ENCODE data around the gene PPP3CA. TPM values are rescaled to one million over a fixed set of nuclear protein-coding genes. Genes with fewer than 3 reads are reported as not detected.

The PPP3CA gene
- total and polyA plus RNA-seq, 2 of the 13 experiments (the other 11 are each of a cell fraction or from before 2014, with no cell fraction given) = 4.8 to 13.2 TPM

DNA sequence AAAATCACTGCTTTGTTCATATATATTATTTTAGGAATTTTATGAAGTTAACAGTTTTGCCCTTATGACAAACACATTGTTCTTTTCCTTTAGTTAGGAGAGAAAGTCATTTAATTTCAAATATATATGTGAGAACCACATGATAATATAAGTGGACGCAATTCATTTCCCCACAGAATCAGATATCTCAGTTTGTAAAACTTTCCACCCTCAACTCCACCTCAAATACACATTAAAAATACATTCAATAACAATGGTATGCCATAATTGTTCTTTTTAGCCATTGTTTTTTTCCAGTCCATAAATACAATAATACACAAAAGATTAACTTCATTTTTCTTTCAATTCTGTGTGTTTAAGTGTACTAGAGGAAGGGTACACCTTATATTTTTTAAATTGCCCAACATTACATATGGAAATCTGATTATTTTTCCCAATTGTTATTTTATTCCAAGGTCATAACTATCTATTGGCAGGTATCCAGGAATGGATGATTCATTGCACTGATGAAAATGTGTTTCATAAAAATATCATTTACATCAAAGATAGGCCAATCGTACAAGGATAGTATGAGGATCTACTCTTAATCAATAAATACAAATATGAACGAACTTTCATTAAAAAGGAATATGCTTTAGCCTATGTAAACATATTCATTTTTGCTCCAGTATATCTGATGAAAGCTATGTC is 125.0 kb downstream of the PPP3CA start:
- no peak for ATAC-seq
- no peak overlapping the region for H3K9ac ChIP-seq (ENCODE audit: insufficient read depth, low read depth, low read length)
- no TSS peak for BruUV-seq (replicated peaks)
- ChIA-PET CTCF (ENCODE audit: low intra/inter-chr PET ratio, low total read pairs) (no interaction called here), POLR2A (no interaction called here)
- no peaks in the 10 kb centered on the region for H3K9me3 ChIP-seq (ENCODE audit: low read length)
- H3K27ac ChIP-seq (ENCODE audit: extremely low read length, insufficient read depth, low read length) = no peak overlapping the region
- 92% methylated on average over 3 of the region's 3 CpGs for WGBS (ENCODE audit: low lambda C conversion rate)
- H3K27me3 ChIP-seq (ENCODE audit: control insufficient read depth in 1 of 2, insufficient read depth in 2 of 2, low read length in 2 of 2) = no peaks in the 10 kb centered on the region
- FAIRE-seq = no peak
- H3K79me2 ChIP-seq (ENCODE audit: insufficient read depth, low read length) = peaks cover 4% of the 10 kb centered on the region
- no peak overlapping the region for H3K4me2 ChIP-seq (ENCODE audit: low read depth, low read length)
- no peak overlapping the region; a peak in 1 of 6 replicates for H3K4me3 ChIP-seq (replicated peaks in 1 of 3; ENCODE audit: insufficient read depth in 1 of 3, low read depth in 2 of 3, low read length in 3 of 3)
- H3K36me3 ChIP-seq (replicated peaks in 1 of 2; ENCODE audit: control insufficient read depth in 1 of 2, insufficient read depth in 2 of 2, low read length in 2 of 2) = no peaks in the 10 kb centered on the region
- intact Hi-C loops (cut with micrococcal nuclease; ENCODE audit: unreplicated experiment) (no loop called here), in situ Hi-C loops (cut with HindIII; ENCODE audit: extremely low pct_ligation_motif_present, low pct_unique_long_range_greater_than_20kb) (no loop called here)
- H3K4me1 ChIP-seq (ENCODE audit: insufficient read depth, low read length) = no peaks in the 10 kb centered on the region
- no peaks in the 10 kb centered on the region for H4K20me1 ChIP-seq (ENCODE audit: insufficient read depth, low read length)
- H2AFZ ChIP-seq (ENCODE audit: low read length) = no peak overlapping the region
- no peak for DNase-seq (ENCODE audit: low spot score)
- TF ChIP-seq KMT2B (CRISPR knock-in tag; IDR thresholded peaks at IDR 0.05) = no peak
- no peak for TF ChIP-seq EZH2 (conservative IDR thresholded peaks at IDR 0.05; ENCODE audit: low read depth, low read length)
- no peak for TF ChIP-seq NAIF1 (CRISPR knock-in tag; IDR thresholded peaks at IDR 0.05; ENCODE audit: borderline replicate concordance)
- TF ChIP-seq HBP1 (CRISPR knock-in tag; IDR thresholded peaks at IDR 0.05; ENCODE audit: low read depth) = no peak
- TF ChIP-seq ZNF329 (CRISPR knock-in tag; IDR thresholded peaks at IDR 0.05; ENCODE audit: low read depth) = no peak
- TF ChIP-seq, protein P1, sequence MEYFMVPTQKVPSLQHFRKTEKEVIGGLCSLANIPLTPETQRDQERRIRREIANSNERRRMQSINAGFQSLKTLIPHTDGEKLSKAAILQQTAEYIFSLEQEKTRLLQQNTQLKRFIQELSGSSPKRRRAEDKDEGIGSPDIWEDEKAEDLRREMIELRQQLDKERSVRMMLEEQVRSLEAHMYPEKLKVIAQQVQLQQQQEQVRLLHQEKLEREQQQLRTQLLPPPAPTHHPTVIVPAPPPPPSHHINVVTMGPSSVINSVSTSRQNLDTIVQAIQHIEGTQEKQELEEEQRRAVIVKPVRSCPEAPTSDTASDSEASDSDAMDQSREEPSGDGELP (IDR thresholded peaks at IDR 0.05; ENCODE audit: borderline replicate concordance, low read depth) = no peak
- no peak for TF ChIP-seq ZNF460 (CRISPR knock-in tag; IDR thresholded peaks at IDR 0.05; ENCODE audit: borderline replicate concordance)
- TF ChIP-seq ZNF142 (CRISPR knock-in tag; IDR thresholded peaks at IDR 0.05) = no peak
- TF ChIP-seq CREB1 (IDR thresholded peaks at IDR 0.05) = no peak
- no peak for TF ChIP-seq CREB1 (CRISPR knock-in tag; IDR thresholded peaks at IDR 0.05)
- no peak for TF ChIP-seq DR1 (CRISPR knock-in tag; IDR thresholded peaks at IDR 0.05)
- no peak for TF ChIP-seq REPIN1 (CRISPR knock-in tag; IDR thresholded peaks at IDR 0.05; ENCODE audit: borderline replicate concordance, low read depth)
- TF ChIP-seq ZNF446 (CRISPR knock-in tag; IDR thresholded peaks at IDR 0.05) = no peak
- no peak for TF ChIP-seq ZNF331 (CRISPR knock-in tag; IDR thresholded peaks at IDR 0.05)
- no peak for TF ChIP-seq SYNCRIP (IDR thresholded peaks at IDR 0.05; ENCODE audit: insufficient read depth, low read depth, low read length)
